Measurements from ENCODE around the gene ALX3.

GRCh38 chr1:110064576-110065337 lies 5.7 kb downstream of the ALX3 start:
- TF ChIP-seq CTCF (IDR thresholded peaks at IDR 0.05) (no peak), POLR2A (IDR thresholded peaks at IDR 0.05) (no peak)

All from right lobe of liver (tissue), 4 donors.